Karpas-422 (cell line): ENCODE measurements around the gene FRY. TPM values are rescaled to one million over a fixed set of nuclear protein-coding genes. Genes with fewer than 3 reads are reported as not detected.

Experiments
- DNase-seq: peaks from one replicate; pipeline ENCODE4 v3.0.0-alpha.2; 2015
- H2AFZ ChIP-seq: fragments of 200-600 bp; sonication (generic); 2 replicates; pipeline ENCODE4 v1.6.1; 2014; ENCODE audit warnings: antibody characterized with exemption, low read length, mixed read lengths
- H3K27ac ChIP-seq: fragments of 200-600 bp; sonication (generic); 2 replicates; pipeline ENCODE4 v1.5.1; 2014; ENCODE audit warnings: mild to moderate bottlenecking, low read length, moderate library complexity
- H3K27me3 ChIP-seq: fragments of 200-600 bp; sonication (generic); 2 replicates; pipeline ENCODE4 v1.6.1; 2014; ENCODE audit warnings: low read length, mixed read lengths
- H3K36me3 ChIP-seq: fragments of 200-600 bp; sonication (generic); 2 replicates; pipeline ENCODE4 v1.6.1; 2014; ENCODE audit warnings: low read length, mixed read lengths; ENCODE audit not compliant: insufficient read depth
- H3K4me1 ChIP-seq: fragments of 200-600 bp; sonication (generic); 2 replicates; pipeline ENCODE4 v1.6.1; 2014; ENCODE audit warnings: mild to moderate bottlenecking, low read length, mixed read lengths
- H3K4me2 ChIP-seq: fragments of 200-600 bp; sonication (generic); 2 replicates; pipeline ENCODE4 v1.6.1; 2014; ENCODE audit warnings: low read length, low read depth, mild to moderate bottlenecking; ENCODE audit not compliant: poor library complexity, severe bottlenecking
- H3K4me3 ChIP-seq: fragments of 200-600 bp; sonication (generic); 2 replicates; pipeline ENCODE4 v1.5.1; 2014; ENCODE audit warnings: mild to moderate bottlenecking, antibody characterized with exemption, low read length, mixed read lengths
- H3K79me2 ChIP-seq: fragments of 200-600 bp; sonication (generic); 2 replicates; pipeline ENCODE4 v1.6.1; 2014; ENCODE audit warnings: mild to moderate bottlenecking, low read length, mixed read lengths
- H3K9ac ChIP-seq: fragments of 200-600 bp; sonication (generic); 2 replicates; pipeline ENCODE4 v1.6.0; 2014; ENCODE audit warnings: low read length
- H3K9me2 ChIP-seq: fragments of 200-600 bp; sonication (generic), shearing (Covaris generic); replicated peaks from 2 replicates; pipeline ENCODE4 v1.6.0; 2014; ENCODE audit warnings: mild to moderate bottlenecking, low read length, moderate library complexity; ENCODE audit not compliant: insufficient read depth
- H3K9me3 ChIP-seq: fragments of 300-700, 200-600 bp; sonication (generic); 2 replicates; pipeline ENCODE4 v1.6.1; 2014; ENCODE audit warnings: low read length, mixed read lengths
- H4K20me1 ChIP-seq: fragments of 200-600 bp; sonication (generic); 2 replicates; pipeline ENCODE4 v1.6.1; 2014; ENCODE audit warnings: mild to moderate bottlenecking, antibody characterized with exemption, low read length, low read depth; ENCODE audit not compliant: insufficient read depth
- total RNA-seq: library from RNA; depleted of rRNA; stranded (reverse); fragments of >200 nt; shearing (Covaris generic); gene quantifications from 2 replicates; pipeline ENCODE4 v1.2.3, GENCODE V29; 2014; ENCODE audit warnings: low replicate concordance

Gene FRY
- total RNA-seq, 1 experiment from 2014 or later: 1.6 TPM

DNA sequence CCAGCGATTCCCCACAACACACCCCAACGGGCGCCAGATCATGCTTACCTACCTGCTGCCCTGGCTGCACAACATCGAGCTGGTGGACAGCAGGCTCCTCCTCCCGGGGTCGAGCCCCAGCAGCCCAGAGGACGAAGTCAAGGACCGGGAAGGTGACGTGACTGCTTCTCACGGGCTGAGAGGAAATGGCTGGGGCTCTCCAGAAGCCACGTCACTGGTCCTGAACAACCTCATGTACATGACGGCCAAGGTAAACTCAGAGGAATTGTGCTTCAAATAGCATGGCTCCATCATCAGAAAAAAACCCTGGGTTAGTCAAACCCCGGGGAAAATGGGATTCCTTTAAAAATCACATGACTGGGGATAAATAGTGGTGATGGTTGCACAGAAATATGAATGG lies 177.3 kb downstream of the FRY start:
- Histone ChIP-seq H3K9ac (no peak overlapping the region), H4K20me1 (no peaks in the 10 kb centered on the region), H3K79me2 (no peaks in the 10 kb centered on the region), H3K4me1 (no peaks in the 10 kb centered on the region), H3K27ac (no peak overlapping the region), H3K4me3 (no peak overlapping the region), H3K9me2 (no peaks in the 10 kb centered on the region), H3K36me3 (no peaks in the 10 kb centered on the region), H2AFZ (no peak overlapping the region), H3K4me2 (no peak overlapping the region), H3K9me3 (no peaks in the 10 kb centered on the region), H3K27me3 (no peaks in the 10 kb centered on the region)
- DNase-seq: no peak

DNA sequence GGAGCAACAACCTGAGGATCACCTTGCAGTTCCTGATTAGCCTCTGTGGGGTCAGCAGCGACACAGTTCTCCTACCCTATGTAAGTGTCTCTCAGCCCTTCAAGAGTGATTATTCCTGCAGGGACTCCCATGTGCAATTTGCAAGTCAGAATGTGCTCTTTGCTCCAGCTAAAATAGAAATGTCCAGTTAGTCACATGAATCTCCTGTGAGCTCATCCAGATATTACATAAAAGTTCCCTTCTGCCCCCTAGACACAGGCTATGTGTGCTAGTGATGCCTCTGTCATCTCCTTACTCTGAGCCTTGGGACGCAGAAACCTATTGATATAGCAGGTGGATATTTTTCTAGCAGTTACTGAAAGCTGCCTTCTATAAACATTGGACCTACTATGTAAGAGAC lies 178.1 kb downstream of the FRY start:
- DNase-seq: no peak
- H3K4me1 ChIP-seq: no peaks in the 10 kb centered on the region

GRCh38 chr13:32210101-32210500 lies 178.5 kb downstream of the FRY start:
- Histone ChIP-seq H3K27me3 (no peaks in the 10 kb centered on the region), H3K9me3 (no peaks in the 10 kb centered on the region), H3K9ac (no peak overlapping the region), H3K4me2 (no peak overlapping the region), H4K20me1 (no peaks in the 10 kb centered on the region), H3K36me3 (no peaks in the 10 kb centered on the region), H3K4me3 (no peak overlapping the region), H3K9me2 (no peaks in the 10 kb centered on the region), H3K79me2 (no peaks in the 10 kb centered on the region), H3K27ac (no peak overlapping the region), H2AFZ (no peak overlapping the region), H3K4me1 (no peaks in the 10 kb centered on the region)
- no peak for DNase-seq

More for the DNA sequence above, 178.1 kb downstream of the FRY start:
- Histone ChIP-seq H3K9me3 (no peaks in the 10 kb centered on the region), H3K36me3 (no peaks in the 10 kb centered on the region), H3K4me2 (no peak overlapping the region), H2AFZ (no peak overlapping the region), H3K27ac (no peak overlapping the region), H3K9ac (no peak overlapping the region), H4K20me1 (no peaks in the 10 kb centered on the region), H3K4me3 (no peak overlapping the region), H3K79me2 (no peaks in the 10 kb centered on the region), H3K9me2 (no peaks in the 10 kb centered on the region), H3K27me3 (no peaks in the 10 kb centered on the region)

DNA sequence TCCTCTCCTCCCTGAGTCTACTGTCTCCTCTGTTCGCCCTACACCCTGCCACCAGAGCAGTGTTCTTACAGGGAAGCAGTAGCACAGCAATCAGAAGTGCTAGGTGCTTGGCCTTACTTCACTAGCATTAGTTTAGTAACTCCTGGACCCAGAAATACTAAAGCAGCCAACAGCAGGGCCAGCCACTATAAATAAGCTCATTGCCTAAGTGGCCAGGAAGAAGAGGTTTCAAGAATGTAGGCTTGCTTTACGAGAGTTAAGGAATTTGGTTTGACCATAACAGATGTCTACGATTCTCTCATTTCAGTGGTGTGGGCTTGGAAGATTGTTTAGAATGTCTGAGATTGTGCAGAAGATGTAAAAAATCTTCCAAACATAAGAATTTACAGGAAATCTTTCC lies 180.2 kb downstream of the FRY start:
- Histone ChIP-seq H4K20me1 (no peaks in the 10 kb centered on the region), H3K9me3 (no peaks in the 10 kb centered on the region), H3K4me2 (no peak overlapping the region), H3K36me3 (no peaks in the 10 kb centered on the region), H3K27me3 (no peaks in the 10 kb centered on the region), H3K4me1 (no peaks in the 10 kb centered on the region), H3K4me3 (no peak overlapping the region), H3K79me2 (no peaks in the 10 kb centered on the region), H2AFZ (no peak overlapping the region), H3K9ac (no peak overlapping the region), H3K27ac (no peak overlapping the region), H3K9me2 (no peaks in the 10 kb centered on the region)
- no peak for DNase-seq

DNA sequence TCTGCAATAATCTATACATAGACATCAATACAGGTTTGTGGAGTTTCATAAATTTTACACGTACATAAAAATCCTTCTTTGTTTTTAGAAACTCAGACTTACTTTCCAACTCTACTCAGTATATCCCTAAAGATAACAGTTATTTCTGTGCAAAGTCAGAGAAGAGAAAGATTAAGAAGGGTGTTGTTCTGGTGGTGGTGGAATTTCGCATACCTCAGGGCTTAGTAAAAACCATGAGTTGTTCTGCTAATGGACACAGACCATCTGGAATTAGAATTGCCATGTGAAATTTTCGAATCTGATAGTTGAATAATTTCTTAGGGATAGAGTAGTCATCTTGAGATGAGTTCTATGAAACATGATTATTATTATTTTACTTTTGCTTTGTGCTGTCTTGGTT lies 180.8 kb downstream of the FRY start:
- Histone ChIP-seq H3K9me3 (no peaks in the 10 kb centered on the region), H3K4me1 (no peaks in the 10 kb centered on the region), H3K27me3 (no peaks in the 10 kb centered on the region), H4K20me1 (no peaks in the 10 kb centered on the region), H3K9me2 (no peaks in the 10 kb centered on the region), H2AFZ (no peak overlapping the region), H3K27ac (no peak overlapping the region), H3K79me2 (no peaks in the 10 kb centered on the region), H3K4me3 (no peak overlapping the region), H3K4me2 (no peak overlapping the region), H3K9ac (no peak overlapping the region), H3K36me3 (no peaks in the 10 kb centered on the region)
- no peak for DNase-seq

- no peak overlapping the region for H3K27ac ChIP-seq
- no peaks in the 10 kb centered on the region for H3K36me3 ChIP-seq
- H4K20me1 ChIP-seq: no peaks in the 10 kb centered on the region
- H3K4me1 ChIP-seq: no peaks in the 10 kb centered on the region
- H3K27me3 ChIP-seq: no peaks in the 10 kb centered on the region
- no peaks in the 10 kb centered on the region for H3K9me2 ChIP-seq
- no peaks in the 10 kb centered on the region for H3K79me2 ChIP-seq
- DNase-seq: no peak
- no peak overlapping the region for H3K4me2 ChIP-seq
- no peak overlapping the region for H2AFZ ChIP-seq
- no peaks in the 10 kb centered on the region for H3K9me3 ChIP-seq
- H3K4me3 ChIP-seq: no peak overlapping the region
- H3K9ac ChIP-seq: no peak overlapping the region
Observed at GRCh38 chr13:32213626-32214025, 182.1 kb downstream of the FRY start.

- Histone ChIP-seq H3K27me3 (no peaks in the 10 kb centered on the region), H3K4me3 (no peak overlapping the region), H4K20me1 (no peaks in the 10 kb centered on the region), H3K9me3 (no peaks in the 10 kb centered on the region), H3K27ac (no peak overlapping the region), H3K36me3 (no peaks in the 10 kb centered on the region), H3K79me2 (no peaks in the 10 kb centered on the region), H3K9me2 (no peaks in the 10 kb centered on the region), H3K9ac (no peak overlapping the region), H3K4me2 (no peak overlapping the region), H3K4me1 (no peaks in the 10 kb centered on the region), H2AFZ (no peak overlapping the region)
- no peak for DNase-seq
Observed at GRCh38 chr13:32214071-32214470, 182.5 kb downstream of the FRY start.

- DNase-seq: no peak
- Histone ChIP-seq H4K20me1 (no peaks in the 10 kb centered on the region), H3K36me3 (no peaks in the 10 kb centered on the region), H3K9me2 (no peaks in the 10 kb centered on the region), H3K79me2 (no peaks in the 10 kb centered on the region), H3K27ac (no peak overlapping the region), H3K4me3 (no peak overlapping the region), H3K9me3 (no peaks in the 10 kb centered on the region), H3K4me2 (no peak overlapping the region), H3K9ac (no peak overlapping the region), H3K27me3 (no peaks in the 10 kb centered on the region), H2AFZ (no peak overlapping the region), H3K4me1 (no peaks in the 10 kb centered on the region)
Observed at GRCh38 chr13:32216281-32216680, 184.7 kb downstream of the FRY start.

DNA sequence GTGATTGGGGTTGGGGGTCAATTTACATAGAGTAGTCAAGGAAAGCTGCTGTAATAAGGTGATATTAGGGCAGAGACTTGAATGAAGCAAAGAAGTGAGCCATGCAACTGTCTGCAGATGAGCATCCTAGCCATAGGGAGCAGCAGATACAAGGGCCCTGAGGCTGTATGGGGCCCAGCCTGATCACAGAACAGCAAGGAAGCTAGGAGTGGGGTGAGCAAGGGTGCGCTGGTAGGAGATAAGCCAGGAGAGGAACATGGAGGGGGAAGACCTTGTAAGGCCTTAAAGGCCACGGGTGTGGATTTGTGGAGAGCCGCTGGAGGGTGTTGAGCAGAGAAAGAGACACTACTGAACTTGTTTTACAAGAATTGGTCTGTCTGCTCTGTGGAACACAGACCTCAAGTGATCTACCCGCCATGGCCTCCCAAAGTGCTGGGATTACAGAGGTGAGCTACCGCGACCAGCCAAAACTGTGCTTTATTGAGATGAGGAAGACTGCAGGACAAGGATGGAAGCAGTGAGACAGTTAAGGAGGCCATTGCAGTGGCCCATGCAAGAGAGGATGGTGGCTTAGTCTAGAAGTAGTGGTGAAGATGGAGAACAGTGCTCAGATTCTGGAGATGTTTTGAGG lies 190.6 kb downstream of the FRY start:
- Histone ChIP-seq H4K20me1 (no peaks in the 10 kb centered on the region), H3K4me3 (no peak overlapping the region), H3K4me1 (no peaks in the 10 kb centered on the region), H3K9ac (no peak overlapping the region), H3K79me2 (no peaks in the 10 kb centered on the region), H3K27me3 (no peaks in the 10 kb centered on the region), H3K36me3 (no peaks in the 10 kb centered on the region), H3K27ac (no peak overlapping the region), H3K9me3 (no peaks in the 10 kb centered on the region), H2AFZ (no peak overlapping the region), H3K4me2 (no peak overlapping the region), H3K9me2 (no peaks in the 10 kb centered on the region)
- DNase-seq: no peak
